TTC549 (cell line): Measurements from ENCODE around the gene AKR1E2.

Source experiments
- FAIRE-seq: peaks from 2 replicates; lab custom pipeline; 2012; peaks lifted over from hg19 to GRCh38; lab: Jason Lieb, UNC

Gene AKR1E2

GRCh38 chr10:4845766-4846165, 19.8 kb downstream of the AKR1E2 start:
- no peak for FAIRE-seq

- FAIRE-seq = no peak
Observed at GRCh38 chr10:4846775-4847174, 20.8 kb downstream of the AKR1E2 start.

GRCh38 chr10:4847561-4848355, 21.8 kb downstream of the AKR1E2 start:
- no peak for FAIRE-seq

GRCh38 chr10:4848356-4849041, 22.5 kb downstream of the AKR1E2 start:
- no peak for FAIRE-seq

- no peak for FAIRE-seq
Observed at GRCh38 chr10:4849042-4849402, 23.0 kb downstream of the AKR1E2 start.

GRCh38 chr10:4849555-4850242, 23.7 kb downstream of the AKR1E2 start:
- FAIRE-seq = peak; percentile 82

DNA sequence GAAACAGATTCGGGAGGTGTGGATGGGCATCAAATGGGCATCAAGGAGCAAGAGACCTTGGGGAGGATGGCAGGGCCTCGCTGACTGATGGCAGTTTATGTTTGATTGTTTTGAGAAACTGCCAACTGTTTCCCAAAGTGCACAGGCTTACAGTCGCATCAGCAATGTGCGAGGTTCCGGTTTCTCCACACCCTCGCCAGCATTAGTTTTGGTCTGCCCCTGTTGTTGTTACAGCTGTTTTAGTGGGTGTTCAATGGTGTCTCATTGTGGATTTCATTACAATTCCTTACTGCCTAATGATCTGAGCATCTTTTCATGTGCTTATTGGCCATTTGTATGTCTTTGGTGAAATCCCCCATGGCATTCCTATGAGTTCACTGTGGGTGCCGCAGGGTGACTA, 24.4 kb downstream of the AKR1E2 start:
- no peak for FAIRE-seq

- no peak for FAIRE-seq
Observed at GRCh38 chr10:4851176-4851575, 25.2 kb downstream of the AKR1E2 start.

GRCh38 chr10:4851846-4852245, 25.8 kb downstream of the AKR1E2 start:
- no peak for FAIRE-seq

DNA sequence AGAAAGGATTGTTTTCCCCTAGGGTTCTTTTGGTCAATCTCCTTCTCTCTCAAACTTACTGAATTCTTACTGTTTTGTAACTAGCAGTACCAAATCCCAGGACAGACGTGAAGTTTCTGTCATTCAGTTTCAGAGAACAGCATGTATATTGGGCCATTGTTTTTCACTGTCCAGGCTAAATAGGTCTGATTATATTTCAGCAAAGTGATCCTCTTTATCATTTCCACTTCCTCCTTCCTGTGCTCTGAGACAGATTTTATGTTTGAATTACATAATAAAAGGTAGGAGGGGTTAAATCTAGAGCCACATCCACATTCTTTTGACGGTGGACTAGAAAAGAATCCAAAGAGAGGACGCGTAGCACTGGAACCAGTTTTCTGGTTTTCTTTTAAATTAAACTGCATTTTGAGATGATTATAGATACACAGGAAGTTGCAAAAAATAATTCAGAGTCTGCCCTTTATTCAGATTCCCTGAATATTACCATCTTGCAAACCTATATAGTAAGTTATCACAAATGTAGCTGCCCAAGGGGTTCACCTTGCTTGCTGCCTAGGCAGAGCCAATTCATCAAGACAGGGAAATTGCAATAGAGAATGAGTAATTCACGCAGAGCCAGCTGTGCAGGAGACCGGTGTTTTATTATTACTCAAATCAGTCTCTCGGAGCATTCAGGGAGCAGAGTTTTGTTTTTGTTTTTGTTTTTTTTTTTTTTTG, 40.1 kb downstream of the AKR1E2 start:
- no peak for FAIRE-seq

DNA sequence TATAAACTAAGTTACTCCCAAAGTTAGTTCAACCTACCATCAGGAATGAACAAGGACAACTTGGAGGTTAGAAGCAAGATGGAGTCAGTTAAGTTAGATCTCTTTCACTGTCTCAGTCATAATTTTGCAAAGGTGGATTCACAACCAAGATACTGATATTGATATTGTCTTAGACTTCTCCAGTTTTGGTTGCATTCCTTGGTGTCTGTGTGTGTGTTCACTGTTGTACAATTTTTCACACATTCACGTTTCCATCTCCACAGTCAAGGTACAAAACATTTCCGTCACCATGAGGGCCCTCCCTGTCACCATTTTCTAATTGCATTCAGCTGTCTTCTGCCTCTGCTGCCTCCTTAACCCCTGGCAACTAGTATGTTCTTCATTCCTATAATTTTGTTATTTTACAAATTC, 41.1 kb downstream of the AKR1E2 start:
- FAIRE-seq = no peak

- no peak for FAIRE-seq
Observed at GRCh38 chr10:4867520-4868356, 41.7 kb downstream of the AKR1E2 start.

DNA sequence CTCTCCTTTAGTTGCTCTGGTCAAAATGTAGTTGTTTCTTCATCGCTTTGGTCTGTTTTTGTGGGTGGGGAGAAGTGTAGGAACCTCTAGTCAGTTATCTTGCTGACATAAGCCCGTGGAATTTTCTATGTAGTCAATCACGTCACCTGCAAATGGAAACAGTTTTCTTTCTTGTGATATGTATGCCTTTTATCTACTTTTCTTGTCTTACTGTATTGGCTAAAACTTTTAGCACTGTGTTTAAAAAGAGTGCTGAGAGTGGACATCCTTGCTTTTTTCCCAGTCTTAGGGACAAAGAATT, 42.3 kb downstream of the AKR1E2 start:
- no peak for FAIRE-seq

GRCh38 chr10:4882704-4883078, 56.7 kb downstream of the AKR1E2 start:
- no peak for FAIRE-seq

- no peak for FAIRE-seq
Observed at GRCh38 chr10:4883079-4883739, 57.2 kb downstream of the AKR1E2 start.

- no peak for FAIRE-seq
Observed at GRCh38 chr10:4885162-4885561, 59.2 kb downstream of the AKR1E2 start.

GRCh38 chr10:4887501-4887900, 61.5 kb downstream of the AKR1E2 start:
- no peak for FAIRE-seq

DNA sequence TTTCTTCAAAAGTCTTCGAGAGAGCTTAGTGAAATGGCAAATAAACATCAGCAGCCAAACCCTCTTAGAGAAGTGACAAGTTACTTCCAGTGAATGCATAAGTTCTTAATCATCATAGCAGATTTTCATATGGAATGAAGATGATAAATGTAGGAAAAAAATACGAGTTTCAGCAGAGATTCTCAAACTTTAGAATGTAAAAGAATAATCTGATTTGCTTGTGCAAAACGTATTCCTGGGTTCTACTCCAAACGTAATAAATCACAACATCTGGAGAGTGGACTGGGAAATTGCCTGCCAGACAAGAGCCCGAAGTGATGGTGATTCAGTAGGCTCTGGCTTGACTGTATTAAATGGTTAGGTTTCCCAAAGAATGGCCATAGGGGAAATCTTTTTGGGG, 62.2 kb downstream of the AKR1E2 start:
- FAIRE-seq = no peak

GRCh38 chr10:4889959-4890358, 64.0 kb downstream of the AKR1E2 start:
- FAIRE-seq = no peak

DNA sequence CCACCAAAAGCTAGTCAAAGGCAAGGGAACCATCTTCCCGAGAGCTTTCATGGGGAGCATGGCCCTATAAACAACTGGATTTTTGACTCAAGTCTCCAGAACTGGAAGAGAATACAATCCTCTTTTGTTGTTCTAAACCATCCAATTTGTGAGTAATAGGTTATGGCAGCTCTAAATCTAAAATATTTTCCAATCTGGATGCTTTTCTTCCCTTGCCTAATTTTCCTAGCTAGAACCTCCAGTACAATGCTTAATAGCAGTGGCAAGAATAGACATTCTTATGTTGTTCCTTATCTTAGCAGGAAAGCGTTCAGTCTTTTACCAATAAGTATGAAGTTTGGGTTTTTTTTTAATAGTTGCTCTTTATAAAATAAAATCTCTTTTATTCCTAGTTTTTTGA, 66.7 kb downstream of the AKR1E2 start:
- FAIRE-seq = no peak

DNA sequence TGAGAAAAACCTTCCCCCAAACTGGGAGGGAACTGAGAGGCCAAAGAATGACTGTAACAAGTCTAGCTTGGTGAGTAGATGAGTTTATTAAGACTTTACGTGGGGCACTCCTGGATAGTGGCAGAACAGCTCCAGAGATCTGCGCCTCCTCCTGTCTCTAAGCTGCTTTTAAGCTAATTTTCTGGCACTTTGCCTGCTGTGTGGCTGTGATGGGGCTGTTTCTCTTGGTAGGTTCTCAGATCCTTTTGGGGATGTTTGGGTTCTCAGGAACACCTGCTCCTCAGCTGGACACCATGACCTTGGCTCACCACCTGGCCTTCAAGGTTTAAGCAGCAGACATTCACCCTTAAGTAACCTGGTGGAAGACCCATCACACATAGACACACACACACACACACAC, 68.3 kb downstream of the AKR1E2 start:
- FAIRE-seq = no peak
